Activated CD8-positive, alpha-beta memory T cell treated with anti-CD3 and anti-CD28 coated beads for 24 hours (primary cell): ENCODE data around the gene SLC22A7.

ENCODE experiments used
- DNase-seq: peaks from one replicate; pipeline ENCODE4 v3.0.0-alpha.2; 2020

The SLC22A7 gene, protein sequence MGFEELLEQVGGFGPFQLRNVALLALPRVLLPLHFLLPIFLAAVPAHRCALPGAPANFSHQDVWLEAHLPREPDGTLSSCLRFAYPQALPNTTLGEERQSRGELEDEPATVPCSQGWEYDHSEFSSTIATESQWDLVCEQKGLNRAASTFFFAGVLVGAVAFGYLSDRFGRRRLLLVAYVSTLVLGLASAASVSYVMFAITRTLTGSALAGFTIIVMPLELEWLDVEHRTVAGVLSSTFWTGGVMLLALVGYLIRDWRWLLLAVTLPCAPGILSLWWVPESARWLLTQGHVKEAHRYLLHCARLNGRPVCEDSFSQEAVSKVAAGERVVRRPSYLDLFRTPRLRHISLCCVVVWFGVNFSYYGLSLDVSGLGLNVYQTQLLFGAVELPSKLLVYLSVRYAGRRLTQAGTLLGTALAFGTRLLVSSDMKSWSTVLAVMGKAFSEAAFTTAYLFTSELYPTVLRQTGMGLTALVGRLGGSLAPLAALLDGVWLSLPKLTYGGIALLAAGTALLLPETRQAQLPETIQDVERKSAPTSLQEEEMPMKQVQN

DNA sequence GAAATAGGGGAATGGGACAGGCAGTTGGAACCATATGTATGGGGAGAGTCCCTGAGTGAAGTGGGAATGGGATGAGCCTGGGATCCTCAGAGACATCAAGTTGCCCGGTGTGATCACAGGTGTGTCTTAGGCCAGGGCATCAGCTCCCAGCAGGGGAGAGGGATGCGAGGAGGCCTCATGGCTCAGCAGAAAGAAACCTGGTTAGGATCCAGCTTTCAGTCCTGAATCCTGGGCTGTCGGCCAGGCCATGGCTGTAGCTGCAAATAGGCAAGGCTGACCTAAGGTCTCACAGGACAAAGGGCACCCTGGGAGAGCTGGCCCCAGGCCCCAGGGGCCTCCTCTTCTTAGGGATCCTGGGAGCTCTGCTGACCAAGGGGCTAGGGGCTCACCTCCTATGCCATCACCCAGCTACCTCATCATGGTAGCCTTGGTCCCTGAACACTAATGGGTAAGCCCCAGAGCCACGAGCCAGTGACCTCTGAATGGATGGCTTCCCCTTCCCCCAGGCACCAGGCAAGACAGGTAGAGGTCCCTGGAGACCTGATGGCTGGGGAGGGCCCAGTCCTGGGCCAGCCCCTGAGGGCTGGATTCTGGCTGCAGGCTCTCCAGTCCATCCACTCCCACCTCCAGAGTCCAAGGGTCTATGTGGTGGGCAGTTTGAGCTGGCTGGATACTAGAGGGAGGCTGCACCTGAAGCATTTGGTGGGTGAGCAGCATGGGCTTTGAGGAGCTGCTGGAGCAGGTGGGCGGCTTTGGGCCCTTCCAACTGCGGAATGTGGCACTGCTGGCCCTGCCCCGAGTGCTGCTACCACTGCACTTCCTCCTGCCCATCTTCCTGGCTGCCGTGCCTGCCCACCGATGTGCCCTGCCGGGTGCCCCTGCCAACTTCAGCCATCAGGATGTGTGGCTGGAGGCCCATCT lies at the start of gene SLC22A7:
SLC22A7 (plus strand) TSS at position 617 of the 921 bp plus-strand sequence; CDS start at position 716, 99 bp downstream.
- no peak for DNase-seq

DNA sequence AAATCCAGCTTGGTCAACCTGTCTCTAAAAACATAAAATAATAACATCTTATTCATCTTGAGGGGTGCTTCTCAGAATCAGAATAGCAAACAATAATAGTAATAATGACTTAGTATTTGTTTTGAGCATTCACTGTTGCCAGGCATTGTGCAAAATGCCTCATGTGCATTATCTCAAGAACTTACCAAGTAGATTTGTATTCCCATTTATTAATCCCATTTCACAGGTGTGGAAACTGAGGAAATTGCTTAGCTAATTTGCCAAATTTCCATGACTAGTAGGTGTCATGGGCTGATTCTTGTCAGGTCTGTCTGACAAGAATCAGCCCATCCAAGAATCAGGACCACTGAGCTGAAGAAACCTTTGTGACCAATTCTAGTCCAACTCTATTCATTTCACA lies 49.3 kb upstream of the SLC22A7 start:
- no peak for DNase-seq

DNA sequence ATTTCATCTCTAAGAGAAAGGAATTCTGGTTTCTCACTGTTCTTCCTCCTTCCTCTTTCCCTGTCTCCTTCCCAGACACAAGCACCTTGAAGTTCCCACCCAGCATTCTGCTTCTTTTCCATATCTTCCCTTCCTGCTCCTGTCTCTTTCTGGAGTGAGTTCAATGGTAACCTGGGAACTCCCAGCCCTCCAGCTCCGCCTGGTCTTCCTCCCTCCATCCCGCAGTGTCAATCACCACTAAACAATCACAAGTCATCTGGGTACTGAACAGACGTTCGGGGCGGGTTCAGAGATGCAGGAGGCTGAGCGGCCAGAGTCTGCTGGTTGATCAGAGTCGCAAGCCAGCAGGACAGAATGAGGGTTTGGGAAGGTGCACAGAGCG lies 47.1 kb upstream of the SLC22A7 start:
- no peak for DNase-seq

DNA sequence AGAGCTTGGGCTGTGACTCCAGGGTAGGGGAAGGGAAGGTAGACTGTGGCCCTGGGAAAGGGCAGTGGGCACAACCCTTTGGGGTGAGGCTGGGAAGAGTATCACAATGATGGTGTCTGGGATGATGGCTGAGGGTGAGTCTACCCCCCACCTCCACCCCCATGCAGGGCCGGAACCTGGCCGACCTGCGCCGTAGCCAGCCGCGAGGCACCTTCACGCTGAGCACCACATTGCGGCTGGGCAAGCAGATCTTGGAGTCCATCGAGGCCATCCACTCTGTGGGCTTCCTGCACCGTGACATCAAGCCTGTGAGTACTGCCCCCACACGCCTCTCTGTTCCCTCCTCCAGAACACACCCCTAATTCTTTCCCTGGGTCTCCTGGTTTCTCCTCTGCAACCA lies 44.7 kb upstream of the SLC22A7 start:
- DNase-seq = no peak

DNA sequence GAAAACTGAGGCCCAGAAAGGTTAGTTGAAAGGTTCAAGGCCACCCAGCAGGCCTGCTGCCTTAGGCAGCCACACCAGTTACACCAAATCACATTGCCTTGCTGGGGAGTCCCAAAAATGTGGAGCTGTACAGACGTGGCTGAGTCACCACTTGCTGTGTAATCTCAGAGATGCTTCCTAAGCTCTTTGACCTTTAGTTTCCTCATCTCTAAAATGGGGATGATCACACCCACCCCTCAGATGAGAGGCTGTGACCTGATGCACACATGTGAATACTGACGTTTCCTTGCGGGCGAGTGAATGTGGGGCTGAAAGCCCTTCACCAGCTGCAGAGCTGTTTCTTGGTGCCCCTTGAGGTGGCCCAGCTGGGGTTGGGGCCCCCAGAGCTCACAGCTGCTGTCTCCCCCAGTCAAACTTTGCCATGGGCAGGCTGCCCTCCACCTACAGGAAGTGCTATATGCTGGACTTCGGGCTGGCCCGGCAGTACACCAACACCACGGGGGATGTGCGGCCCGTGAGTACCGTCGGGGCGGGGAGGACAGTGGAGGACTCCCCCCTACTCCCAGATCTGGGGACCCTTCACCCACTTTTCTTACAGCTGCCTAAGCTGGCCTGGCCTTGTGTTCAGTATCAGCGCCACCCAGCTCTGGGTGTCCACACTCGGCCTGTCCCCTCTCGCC lies 43.8 kb upstream of the SLC22A7 start:
- peak; percentile 54 for DNase-seq

DNA sequence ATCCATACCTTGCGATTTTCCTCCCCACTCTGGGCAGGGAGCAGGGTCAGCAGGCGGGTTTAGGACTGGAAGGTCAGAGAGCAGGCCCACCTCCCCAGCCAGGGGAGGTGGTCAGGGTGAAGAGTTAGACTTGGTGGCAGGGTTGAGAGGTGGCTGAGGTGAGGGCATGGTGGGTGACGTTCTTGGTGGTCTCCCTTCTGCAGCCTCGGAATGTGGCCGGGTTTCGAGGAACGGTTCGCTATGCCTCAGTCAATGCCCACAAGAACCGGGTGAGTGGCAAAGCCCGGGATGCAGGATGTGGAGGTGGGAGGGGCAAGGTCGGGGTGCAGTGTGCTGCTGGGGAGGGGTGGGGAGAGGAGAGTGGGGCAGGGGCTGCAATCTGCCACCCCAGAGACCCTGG lies 43.2 kb upstream of the SLC22A7 start:
- no peak for DNase-seq

DNA sequence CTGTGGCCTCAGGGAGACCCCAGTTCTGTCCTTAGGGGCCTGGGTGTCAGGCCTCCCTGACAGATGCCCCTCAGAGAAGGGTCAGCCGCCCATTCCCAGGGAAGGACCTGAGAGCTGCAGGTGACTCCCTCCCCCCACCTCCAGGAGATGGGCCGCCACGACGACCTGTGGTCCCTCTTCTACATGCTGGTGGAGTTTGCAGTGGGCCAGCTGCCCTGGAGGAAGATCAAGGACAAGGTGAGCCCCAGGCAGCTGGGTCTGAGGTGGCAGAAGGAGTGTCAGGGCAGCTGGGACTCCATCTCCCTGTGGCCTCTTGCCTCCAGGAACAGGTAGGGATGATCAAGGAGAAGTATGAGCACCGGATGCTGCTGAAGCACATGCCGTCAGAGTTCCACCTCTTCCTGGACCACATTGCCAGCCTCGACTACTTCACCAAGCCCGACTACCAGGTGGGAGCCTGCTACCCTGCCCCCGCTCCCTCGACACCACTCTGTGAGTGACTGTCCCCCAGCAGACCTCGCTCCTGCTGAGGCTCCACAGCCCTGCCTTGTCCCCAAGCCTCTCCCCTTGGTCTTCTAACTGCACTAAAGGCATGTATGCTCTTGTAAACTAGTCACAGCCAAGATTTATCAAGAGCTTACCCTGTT lies 42.5 kb upstream of the SLC22A7 start:
- peak; percentile 52 for DNase-seq

DNA sequence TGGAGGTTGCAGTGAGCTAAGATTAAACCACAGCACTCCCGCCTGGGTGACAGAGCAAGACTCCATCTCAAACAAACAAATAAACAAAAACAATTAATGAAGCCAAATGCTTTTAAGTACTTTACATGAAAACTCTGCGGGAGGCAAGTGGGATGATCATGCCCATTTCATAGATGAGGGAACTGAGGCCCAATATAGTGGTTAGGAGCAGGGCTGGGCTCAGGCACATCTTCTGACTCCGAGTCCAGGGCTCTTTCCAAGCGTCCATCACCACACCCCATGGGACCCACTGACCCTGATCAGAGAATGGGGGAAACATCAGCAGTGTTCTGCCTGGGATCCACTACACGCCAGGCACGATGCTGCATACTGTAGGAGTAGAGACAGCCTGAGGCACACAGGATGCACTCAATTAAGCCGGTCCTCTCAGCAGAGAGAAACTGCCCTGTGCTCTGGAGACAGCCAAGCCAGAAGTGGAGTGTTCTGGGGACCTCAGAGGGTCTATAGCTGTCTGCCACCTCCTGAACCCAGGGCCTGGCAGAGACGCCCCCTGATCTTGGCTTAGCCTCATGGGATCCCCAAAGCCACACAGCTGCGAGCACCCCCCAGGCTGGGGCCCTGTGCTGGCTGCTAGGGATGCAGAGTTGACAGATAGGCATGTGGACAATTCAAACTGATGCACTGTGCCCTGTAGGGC lies 41.2 kb upstream of the SLC22A7 start:
- peak; percentile 53 for DNase-seq

DNA sequence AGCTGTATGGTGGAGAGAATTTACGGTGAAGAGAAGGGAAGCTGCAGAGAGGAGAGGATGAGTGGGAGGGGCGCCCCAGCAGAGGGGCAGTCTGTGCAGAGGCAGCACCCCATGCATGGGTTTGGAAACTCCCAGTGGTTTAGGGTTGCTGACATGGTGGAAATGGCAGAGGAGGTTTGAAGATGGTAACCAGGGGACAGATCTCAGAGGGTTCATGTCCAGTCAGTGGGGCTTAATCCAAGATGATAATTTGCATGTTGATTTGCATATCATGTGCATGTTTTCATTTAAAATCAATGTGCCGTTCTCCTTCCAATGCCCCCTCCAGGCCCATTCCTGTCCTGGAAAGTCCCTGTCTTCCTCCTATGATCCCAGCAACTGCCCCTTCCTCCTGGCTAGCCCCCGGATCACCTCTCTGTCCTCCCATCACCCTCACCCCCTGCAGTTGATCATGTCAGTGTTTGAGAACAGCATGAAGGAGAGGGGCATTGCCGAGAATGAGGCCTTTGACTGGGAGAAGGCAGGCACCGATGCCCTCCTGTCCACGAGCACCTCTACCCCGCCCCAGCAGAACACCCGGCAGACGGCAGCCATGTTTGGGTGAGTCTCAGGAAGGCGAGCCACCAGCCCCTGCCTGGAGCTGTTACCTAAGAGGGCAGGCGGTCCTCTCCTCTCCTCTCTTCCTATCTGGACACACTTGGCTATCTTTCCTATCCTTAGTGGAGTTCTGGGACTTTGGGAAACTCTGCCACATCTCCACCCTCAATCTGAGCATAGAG lies 40.5 kb upstream of the SLC22A7 start:
- DNase-seq = no peak

DNA sequence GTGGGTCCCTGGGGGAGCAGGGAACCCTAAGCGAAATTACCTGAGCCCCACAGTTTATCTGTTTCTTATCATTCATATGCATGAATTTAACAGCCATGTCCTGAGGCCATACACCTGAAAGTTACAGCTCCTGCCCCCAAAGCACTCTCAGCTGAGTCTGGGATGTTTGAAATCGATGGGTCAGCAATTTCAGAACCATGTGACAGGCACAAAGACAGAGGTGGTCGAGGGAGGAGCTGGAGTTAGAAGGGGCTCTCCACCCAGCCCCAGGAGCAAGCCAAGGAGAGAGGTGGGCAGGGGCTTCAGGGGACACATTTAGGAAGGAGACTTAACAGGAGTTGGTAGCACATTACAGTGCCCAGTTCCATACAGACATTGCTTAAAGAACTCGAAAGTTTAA lies 39.9 kb upstream of the SLC22A7 start:
- DNase-seq = no peak

DNA sequence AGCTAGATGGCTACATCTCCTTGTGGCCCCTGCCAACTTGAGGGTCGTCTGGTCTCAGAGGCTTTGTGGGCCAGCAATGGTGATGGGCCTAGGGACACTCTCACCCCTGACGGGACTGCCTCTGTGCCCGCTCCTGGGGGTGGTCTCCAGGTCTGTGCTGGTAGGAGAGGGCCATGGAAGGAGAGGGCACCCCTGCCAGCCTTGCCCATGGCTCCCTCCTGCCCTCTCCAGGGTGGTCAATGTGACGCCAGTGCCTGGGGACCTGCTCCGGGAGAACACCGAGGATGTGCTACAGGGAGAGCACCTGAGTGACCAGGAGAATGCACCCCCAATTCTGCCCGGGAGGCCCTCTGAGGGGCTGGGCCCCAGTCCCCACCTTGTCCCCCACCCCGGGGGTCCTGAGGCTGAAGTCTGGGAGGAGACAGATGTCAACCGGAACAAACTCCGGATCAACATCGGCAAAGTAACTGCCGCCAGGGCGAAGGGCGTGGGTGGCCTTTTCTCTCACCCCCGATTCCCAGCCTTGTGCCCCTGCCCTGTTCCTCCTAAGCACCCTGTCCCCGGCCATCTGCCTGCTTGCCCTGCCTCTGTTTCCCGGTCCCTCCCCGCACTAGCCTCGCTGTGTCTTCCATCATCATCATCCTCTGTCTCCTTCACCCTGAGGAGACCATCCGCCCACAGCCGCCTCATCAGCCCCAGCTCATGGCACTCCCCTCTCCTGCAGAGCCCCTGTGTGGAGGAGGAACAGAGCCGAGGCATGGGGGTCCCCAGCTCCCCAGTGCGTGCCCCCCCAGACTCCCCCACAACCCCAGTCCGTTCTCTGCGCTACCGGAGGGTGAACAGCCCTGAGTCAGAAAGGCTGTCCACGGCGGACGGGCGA lies 39.0 kb upstream of the SLC22A7 start:
- DNase-seq = no peak

DNA sequence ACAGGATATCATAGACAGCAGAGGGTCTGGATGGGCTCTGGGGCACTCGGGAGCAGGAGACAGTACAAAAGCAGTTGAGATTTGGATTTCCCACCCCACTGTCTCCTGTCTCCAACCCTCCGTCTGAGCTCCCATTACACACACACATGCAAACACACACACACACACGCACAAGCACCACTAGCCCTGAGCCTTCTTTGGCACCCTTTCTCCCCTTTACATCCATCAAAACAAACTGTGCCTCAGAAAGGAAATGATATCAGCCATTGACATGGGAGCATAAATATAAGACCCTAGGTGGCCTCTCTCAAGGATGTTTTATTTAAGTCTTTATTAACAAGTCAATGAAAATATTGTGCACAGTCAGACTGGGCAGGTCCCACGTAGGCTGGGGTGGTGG lies 37.3 kb upstream of the SLC22A7 start:
- DNase-seq = no peak

DNA sequence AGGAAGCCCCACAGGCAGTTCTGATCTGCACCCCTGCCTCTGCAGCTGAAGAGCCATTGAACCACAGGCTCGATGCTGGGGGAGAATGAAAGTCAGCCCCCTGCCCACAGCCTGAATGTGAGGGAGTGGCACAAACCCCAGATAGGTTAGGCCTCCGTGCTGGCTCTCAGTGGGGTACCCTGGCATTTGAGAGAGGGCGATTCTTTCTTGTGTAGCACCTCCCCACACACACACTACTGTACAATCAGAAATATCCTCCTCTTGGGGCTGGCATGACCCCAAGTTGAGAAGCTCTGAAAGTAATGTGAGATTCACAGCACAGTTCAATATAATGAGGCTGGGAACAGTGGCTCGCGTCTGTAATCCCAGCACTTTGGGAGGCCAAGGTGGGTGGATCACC lies 36.9 kb upstream of the SLC22A7 start:
- no peak for DNase-seq

DNA sequence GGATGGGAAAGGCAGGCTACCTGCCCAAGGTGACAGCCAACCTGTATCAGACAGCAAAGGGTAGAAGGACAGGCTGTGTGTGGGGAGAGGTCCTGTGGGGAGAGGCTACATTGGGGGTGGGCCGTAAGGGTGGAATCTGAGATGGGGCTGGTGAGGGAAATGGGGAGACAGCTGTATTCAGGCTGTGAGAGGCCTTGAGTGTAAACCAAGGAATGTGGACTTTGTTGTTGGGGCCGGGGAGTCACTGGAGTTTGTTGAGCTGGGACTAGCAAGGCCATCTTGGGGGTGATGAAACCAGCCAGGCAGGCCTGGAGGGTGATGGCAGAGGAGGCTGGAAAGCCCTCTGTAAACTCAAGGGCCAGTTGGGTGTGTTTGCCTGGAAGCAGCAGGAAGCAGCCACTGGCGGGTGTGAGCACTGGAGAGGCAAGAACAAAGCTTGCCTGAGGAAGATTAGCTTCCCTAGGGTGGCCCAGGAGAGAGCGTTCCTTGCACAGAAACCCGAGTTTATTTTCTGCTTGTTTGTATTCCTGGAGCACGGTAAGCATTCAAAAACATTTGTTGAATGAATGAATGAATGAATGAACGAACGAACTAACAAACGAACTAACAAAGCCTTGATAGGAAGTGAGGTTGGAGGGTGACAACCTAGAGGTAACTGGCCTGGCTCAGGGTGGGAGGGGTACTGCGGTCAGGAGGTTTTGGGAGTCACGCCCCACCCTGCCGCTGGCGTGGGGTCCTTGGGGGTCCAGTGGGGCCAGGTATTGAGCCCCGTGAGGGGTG lies 35.9 kb upstream of the SLC22A7 start:
- no peak for DNase-seq

DNA sequence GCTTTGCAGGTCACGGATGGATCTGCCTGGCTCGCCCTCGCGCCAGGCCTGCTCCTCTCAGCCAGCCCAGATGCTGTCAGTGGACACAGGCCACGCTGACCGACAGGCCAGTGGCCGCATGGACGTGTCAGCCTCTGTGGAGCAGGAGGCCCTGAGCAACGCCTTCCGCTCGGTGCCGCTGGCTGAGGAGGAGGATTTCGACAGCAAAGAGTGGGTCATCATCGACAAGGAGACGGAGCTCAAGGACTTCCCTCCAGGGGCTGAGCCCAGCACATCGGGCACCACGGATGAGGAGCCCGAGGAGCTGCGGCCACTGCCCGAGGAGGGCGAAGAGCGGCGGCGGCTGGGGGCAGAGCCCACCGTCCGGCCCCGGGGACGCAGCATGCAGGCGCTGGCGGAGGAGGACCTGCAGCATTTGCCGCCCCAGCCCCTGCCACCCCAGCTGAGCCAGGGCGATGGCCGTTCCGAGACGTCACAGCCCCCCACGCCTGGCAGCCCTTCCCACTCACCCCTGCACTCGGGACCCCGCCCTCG lies 35.2 kb upstream of the SLC22A7 start:
- DNase-seq = no peak

DNA sequence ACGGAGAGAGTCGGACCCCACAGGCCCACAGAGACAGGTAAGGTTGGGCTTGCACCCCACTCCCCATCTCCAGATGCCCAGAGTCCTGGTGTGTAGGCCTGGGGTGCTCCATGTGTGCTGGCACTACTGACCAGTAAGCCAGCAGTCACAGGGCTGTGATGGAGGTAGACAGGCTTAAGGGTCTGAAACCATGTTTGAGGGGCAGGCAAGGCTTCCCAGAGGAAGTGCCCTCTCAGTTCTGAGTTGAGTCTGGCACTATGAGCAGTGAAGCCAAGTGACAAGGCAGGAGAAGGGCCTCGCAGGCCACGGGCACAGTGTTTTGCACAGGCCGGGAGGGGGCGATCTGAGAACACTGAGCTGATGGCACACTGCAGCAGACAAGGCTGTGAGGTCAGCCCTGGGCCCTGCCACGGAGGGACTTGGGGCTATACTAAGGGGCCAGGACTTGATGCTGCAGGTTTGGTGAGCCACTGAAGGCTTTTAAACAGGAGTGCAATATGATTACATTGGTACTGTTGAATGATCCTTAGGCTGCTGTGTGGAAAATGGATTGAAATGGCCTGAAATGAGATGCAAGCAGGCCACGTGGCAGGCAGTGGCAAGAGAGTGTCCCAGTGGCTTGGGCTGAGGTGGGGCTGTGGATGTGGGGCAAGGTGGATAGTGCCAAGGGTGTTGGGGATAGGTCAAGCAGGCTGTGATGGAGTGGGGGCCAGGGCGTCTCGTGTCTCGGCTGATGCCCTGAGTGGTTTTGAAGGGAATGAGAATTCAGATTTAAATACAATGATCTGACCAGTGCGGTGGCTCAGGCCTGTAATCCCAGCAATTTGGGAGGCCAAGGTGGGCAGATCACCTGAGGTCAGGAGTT lies 34.5 kb upstream of the SLC22A7 start:
- peak; percentile 86 for DNase-seq

DNA sequence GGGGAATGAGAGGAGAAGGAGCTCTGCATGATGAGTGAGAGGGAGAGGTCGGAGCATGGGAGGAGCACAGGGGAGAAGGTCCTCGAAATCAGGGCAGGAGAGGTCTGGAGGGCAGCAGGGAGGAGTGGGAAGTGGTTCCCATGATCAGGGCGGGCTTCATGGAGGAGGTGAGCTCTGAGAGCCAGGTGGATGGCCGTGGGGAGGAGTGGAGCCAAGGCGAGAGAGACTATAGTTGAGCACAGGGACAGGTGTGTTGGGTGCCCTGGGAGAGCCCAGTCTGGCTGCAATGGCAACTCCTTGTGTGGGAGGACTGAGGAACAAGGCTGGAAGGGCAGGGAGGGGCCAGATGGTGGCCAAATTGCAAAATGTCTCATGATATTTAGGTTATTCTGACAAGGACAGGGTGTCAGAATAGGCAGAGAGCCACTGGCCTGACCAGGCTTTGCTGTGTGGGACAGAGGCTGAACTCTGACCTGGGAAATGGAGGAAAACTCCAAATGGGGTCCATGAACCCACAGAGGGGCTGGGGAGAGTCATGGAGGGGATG lies 33.4 kb upstream of the SLC22A7 start:
- DNase-seq = no peak

DNA sequence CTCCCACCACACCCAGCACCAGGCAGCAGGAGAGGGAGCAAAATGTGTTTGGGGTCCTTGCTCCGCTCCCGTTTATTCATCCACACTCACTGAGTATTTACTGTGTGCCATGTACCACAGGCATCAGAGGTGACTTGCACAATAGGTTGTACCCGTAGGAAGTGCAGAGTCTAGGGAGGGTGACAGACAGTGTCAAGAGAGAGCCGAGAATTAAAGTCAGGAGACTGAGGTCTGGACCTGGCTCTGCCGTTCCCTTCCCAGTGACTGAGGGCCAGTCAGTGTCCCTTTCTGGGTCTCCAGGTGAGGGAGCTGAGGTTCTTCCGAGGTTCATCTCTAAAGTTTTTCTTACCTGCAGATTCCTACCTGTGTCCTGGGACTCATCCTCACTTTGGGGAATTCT lies 32.5 kb upstream of the SLC22A7 start:
- no peak for DNase-seq
